GM21717 (cell line): ENCODE results near the gene AQP2.

Source experiments
- ATAC-seq: cut with Tn5 transposase; IDR thresholded peaks from one replicate; pipeline ENCODE4 v1.9.1; 2021; ENCODE audit warnings: mild to moderate bottlenecking, moderate library complexity; ENCODE audit not compliant: unreplicated experiment

The AQP2 gene

DNA sequence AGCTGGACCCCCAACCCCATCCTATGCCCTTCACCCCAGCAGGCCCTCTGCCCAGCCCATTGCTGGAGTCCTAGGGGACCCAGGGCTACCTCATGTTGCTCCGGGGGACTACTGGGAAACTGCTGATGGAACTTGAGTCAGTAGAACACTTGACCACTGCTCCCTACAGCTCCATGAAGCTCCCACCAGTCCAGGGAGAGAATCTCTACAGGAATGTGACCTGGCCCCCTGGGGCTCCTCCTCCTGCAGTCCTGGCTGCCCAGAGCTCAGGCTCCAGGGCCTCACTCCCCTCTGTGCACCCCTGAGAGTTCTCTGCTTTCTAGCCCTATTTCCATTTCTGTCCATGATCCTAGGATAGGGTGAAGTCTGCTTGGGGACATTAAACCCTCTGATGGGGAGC is 10.8 kb upstream of the AQP2 start:
- no peak for ATAC-seq

DNA sequence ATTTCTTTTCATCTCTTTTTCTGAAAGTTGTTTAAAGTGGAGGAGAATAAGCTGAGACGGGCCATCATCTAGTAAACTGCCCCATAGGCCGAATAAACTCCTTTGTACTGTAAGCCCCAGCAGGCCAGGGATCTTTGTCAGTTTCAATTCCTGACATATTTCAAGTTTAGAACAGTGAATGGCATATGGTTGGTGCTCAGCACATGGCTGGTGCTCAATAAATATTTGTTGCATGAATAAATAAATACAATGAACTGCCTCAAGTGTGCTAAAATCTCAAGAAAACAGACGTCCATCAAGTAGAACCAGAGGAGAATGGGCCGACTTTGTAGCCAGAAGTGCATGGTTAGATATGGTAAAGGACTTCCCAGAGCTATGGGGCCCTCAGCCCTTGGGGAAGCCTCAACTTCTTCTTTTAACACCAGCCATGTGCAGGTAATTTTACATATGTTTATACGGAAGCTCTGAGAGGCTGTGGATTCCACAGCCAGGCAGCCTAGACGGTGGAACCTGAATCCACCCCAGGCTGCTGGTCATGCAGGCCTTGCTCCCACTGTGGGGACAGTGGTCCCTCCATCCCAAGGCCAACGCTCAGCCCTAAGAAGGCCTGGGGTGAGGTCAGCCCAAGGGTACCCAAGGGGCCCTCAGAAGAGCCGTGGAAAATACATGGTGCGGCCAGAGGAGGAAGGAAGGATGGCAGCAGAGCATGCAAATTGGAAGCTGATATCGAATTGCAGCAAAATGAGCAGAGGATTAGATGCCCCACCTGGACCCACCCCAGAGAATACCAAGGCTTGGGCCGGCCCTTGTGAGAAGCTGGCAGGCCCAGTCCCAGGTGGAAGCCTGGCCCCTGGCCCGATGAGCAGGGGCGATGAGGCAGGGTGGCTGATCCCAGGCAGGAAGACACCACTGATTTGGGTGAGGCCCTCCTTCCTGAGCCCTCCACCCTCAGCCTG is 8.7 kb upstream of the AQP2 start:
- no peak for ATAC-seq

DNA sequence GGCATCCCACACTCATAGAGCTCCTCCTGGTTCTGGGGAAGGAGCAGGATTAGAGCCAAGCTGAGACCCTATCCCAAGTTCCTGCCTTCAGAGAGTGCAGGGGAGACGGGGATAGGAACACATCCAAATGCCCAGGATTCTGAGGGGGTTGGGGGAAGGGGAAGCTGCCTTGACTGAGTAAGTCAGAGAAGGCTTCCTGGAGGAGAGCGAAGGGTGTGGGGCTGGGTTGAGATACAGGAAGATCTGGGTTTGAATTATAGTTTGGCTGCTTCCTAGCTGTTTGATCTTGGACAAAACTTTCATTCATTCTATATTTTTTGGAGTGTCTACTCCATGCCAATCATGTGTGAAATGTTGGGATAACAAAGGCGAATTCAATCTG is 8.0 kb upstream of the AQP2 start:
- no peak for ATAC-seq

DNA sequence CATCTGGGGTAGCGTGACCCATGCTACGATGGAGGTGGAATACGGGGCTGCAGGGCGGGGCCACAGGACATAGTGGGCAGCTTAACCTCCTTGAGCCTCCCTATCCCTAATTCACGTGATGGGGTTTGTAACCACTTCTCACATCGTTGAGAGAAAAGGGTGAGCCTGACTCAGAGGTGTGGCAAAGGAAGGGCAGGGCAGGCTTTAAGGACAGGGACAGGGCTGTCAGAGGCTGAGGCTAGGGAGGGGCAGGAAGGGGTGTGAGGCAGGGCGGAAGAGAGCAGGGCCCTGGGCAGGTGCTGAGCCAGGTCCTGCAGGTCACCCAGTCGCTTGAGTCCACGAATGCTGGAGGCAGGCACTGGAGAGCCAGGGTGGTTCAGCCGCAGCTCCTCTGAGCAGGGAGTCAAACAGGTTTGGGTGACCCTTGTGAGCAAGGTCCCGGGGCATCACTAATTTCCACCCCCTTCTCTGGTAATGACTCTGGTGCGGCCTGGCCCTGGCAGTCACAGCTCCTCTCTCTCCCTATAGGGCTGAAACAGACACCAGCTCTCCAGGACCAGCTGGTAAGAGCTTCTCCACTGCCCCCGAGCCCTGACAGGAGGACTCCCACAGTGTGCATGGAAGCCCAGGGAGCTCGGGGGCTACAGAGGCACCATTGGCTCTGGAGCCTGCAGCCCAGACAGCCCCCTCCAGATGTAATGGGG is 7.5 kb upstream of the AQP2 start:
- ATAC-seq: no peak

DNA sequence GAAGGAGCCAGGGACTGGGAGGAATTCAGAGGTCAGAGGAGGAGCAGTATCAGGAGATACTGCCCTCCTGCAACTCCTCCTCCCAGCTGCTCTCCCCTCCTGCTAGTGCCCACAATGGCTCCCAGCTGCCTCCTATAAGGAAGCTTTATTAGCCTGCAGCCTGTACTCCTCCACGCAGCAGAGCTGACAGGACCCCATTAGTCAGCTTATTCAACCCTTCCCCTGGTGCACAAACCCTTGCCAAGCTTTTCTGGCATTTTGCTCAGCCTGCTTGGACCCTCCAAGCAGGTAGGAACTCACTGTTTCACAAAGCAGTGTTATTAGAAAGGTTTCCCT is 6.9 kb upstream of the AQP2 start:
- ATAC-seq: no peak

DNA sequence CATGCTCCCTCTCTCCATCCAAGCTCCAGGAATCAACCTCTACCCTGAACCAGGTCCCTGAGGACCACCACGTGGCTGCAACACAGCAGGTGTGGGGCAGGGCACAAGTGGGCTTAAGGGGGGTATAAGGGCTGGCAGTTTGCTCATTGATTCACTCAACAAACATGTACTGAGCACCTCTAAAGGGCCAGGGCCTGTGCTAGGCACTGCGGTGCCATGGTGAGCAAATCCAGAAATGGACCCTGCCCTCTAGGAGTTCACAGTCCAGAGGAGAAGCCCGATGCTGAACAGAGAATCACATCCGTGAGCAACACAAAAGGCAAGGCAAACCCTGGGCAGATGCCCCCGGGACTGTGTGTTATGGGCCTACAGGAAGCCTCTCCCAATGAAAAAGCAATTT is 6.5 kb upstream of the AQP2 start:
- no peak for ATAC-seq

DNA sequence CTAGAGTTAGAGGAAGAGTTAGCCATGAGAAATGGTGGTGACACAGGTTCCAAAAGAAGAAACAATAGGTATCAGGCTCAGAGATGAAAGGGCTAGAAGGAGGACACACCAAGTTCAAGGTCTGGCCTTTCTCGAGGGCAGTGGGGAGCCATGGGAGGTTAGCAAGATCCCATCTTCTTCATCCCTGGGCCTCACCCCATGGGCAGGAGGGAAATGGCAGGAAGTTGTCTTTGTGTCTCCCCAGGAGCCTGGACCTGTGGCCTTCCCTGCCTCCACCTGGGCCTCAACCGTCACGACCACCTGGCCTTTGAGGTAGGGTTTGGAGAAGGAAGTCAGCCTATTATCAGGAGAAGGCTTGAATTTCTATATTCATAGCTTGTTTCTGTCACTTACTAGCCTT is 5.8 kb upstream of the AQP2 start:
- no peak for ATAC-seq

DNA sequence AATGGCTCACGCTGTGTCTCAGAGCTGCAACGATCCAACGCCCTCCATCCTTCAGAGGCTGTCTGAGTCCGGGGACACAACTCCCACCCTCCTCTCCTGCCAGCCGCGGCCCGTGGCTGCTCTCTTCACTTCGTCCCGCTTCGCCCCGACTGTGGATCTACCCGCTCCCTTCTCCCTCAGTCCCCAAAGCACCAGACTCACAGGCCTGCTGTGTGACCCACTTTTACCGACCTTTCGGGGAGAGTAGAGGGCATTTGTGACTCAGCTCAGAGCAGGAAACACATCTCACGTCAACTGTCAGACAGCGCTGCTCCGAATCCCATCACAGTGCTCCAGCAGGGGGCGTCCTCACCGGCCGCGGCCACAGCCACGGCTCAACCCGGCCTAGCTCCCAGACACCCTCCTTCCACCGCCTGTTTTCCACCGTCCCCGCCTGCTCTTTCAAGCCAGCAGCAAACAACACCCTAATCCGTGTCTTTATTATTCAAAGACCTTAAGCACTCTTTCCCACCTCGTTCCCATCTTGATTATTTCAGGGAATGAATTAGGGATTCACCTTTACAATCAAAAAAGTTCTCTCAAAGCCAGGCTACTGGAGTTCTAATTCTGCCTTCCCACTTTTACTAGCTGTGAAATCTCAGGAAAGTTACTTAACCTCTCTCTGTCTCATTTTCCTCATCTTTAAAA is 5.0 kb upstream of the AQP2 start:
- ATAC-seq: peak; percentile 64

DNA sequence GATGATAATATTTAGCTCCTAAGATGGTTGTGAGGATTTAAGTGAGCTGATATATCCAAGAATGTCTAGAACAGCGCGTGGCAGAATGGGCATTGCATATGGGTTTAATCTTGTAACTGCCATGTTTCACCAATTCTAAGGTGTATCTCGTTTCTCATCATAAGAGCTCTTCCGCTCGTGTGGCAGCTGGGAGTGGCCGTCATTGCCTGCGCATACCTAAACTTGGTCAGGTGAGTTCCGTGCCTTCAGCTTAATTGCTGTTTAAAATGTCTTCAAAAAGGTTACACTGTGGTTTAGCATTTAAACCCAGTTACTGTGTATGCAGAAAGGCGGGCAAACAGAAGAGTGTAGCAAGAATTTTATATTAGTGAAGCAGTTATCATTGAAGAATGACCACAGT is 4.5 kb upstream of the AQP2 start:
- ATAC-seq: no peak

DNA sequence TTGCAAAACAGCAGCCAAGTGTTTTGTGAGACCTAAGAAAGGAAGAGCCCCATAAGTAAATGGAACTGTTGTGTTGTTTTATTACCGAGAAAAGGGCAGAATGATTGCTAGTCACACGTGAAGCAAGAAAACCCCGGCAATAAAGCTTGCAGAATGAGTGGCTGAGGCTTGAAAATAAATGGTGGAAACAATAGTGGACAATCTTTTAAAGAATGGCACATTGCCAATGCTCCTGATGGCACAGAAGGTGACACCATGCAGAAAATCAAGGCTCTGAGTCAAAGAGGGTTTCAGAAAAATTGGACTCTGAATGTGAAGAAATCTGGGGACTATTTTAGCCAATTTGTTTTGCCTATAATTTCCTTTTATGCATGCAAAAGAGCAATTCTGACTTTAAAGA is 4.0 kb upstream of the AQP2 start:
- ATAC-seq: no peak

DNA sequence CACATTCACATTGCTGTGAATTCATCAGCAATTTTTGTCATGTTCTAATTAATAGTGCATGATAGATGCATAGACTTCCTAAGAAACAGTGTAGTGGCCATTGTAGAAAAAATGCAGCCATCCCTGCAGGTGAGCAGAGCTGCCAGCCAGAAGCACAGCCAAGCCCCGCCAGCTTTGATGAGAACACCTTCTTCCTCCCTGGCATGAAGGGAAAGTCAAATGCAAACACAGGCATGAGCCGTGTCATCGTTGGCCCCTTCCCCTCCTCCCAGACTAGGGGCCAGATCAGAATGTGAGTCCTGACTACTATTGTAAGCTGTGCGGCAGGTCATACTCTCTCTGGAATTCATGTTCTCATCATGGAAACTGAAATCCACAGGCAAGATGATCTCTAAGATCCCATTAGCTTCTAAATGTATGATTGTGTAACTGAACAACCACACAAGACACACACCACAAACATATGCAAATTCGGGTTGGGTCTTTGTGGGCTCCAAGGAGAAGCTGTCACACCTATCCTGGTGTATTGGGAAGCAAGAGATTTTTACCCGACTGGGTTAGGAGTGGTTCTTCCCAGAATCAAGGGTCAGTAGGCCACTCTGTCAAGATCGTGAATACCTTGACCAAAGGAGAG is 2.8 kb upstream of the AQP2 start:
- no peak for ATAC-seq

DNA sequence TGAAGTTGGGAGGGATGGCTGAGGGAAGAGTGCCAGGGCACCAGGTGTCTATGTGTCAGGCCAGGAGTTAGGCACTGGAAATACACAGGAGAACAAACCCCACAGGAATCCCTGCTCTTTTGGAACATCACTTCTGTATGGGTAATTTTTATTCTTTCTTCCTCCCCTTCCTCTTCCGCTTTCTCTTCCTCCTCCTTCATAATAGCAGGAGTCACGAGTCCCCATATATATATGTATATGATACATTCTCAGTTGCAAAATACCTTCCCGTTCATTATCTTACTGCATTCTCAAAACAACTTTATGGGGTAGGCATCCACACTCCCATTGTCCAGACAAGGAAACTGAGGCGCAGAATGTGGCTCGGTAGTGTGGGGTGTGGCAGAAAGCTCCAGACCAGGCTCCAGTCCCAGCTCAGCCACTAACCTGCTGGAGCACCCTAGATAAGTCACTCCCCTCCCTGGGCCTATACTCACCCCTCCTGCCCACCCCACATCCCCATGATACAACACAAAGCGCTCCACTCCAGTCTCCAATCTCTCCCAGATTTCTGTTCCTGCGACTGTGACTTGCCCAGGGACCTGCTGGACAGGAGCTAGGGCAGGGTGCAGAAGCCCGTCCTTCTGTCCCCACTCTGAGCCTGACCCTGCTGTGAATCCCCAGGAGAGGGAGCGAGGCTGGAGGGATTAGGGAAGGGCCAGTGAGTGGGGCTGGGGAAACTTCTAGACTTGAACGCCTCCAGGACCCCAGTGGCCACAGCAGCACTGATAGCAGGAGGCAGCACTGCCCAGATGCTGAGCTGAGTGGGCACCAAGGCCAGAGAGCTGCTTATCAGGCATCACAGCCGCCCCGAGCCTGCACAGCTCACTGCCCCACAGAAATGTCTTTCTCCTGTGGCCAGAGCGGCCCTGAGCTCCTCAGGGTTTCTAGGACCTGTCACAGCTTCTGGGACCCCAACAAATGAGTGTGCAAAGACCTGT is 1.4 kb upstream of the AQP2 start:
- ATAC-seq: no peak

DNA sequence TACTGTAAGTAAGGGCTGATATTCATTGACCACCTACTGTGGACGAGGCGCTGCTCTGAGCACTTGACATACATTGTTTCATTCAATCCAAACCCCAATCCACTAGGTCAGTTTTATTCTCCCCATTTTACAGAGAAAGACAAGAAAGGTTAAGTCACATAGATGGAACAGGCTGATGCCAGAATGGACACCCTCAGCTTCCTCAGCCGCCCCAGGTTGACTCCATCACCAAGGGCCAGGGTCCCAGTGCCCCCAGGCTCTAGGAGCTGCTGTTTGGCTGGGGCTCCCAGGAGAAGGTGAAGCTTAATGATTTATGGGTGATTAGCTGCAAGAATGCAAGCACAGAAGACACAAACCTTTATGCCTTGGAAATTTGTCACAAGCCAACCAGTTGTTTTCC is 671 bp upstream of the AQP2 start:
- ATAC-seq: no peak

DNA sequence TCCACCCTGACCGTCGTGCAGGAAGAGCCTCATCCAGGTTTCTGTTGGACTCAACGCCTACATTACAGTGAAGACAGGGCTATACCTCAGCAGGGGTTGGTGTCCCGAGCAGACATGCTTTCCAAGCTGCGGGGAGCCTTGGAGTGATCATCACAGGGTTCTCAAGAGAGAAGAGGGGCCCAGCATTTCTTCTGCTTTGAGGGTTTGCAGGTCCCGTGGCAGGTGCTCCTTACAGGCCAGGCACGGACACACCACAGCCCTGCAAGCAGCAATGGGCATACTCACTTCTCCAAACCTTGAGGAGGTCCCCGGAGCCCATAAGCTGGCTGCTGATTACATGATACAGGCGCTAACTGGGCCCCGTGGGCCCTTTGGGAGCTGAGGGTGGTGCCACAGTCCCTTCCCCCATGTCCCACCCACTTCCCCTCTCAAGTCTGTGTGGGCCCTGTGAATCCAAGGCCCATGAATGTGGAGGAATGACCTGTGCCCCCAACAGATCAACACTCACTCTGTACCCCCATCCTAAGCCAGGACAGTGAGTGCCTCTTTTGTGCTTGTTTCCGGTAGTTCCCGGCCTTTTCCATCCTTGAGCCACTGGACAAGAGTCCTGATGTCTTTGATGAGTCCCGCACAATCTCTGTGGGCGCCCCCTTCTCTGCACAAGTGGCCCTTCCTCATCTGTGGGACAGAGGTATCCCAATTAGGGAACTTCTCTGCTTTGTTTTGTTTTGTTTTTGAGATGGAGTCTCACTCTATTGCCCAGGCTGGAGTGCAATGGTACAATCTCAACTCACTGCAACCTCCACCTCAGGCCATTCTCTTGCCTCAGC is 1.1 kb downstream of the AQP2 start:
- ATAC-seq: no peak

DNA sequence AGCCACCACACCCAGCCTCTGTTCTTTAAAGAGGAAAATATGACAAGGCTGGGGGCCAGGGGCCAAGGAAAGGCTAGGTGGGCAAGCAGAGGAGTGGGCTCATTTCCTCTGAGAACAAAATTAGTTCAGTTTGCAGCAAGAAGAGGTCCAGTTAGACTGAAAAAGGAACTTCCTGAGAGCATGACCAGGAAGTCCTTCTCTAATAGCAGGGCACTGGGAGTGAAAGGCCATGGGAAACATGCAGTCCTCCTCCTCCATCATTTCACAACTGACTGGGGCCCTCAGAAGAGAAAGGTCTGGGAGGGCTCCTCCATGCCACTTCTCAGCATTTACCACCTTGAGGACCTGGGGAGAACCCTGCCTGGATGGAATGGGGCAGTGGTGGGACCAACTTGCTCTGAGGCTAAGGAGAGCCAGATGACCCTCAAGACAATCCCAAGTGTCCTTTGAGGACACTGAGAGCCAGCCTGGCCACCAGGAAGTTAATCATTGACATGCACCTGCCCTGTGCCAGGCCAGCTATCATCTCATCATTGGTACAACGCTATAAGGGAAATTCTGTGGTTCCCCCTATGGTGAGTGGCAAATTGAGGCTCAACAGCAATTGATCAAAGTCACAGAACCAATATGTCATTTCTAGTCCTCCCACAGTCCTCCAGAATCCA is 2.0 kb downstream of the AQP2 start:
- no peak for ATAC-seq

DNA sequence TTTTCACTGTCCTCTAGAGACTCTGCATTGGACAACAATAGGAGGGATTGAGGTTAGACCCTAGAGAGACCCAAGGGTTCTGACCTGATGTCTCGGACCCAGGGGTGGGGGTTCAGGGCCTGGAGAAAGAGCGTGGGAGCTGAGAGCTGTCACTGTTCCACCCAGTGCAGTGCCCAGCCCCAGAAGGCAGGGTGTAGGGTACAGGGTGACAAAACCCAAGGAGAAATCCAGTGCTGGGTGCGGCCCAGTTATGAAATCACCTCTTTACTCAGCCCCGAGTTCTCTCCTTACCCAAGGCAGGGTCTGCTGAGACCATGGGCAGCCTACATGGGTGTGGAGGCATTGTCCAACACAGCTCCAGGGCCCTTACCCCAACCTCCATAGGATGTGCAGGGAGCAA is 2.6 kb downstream of the AQP2 start:
- no peak for ATAC-seq

DNA sequence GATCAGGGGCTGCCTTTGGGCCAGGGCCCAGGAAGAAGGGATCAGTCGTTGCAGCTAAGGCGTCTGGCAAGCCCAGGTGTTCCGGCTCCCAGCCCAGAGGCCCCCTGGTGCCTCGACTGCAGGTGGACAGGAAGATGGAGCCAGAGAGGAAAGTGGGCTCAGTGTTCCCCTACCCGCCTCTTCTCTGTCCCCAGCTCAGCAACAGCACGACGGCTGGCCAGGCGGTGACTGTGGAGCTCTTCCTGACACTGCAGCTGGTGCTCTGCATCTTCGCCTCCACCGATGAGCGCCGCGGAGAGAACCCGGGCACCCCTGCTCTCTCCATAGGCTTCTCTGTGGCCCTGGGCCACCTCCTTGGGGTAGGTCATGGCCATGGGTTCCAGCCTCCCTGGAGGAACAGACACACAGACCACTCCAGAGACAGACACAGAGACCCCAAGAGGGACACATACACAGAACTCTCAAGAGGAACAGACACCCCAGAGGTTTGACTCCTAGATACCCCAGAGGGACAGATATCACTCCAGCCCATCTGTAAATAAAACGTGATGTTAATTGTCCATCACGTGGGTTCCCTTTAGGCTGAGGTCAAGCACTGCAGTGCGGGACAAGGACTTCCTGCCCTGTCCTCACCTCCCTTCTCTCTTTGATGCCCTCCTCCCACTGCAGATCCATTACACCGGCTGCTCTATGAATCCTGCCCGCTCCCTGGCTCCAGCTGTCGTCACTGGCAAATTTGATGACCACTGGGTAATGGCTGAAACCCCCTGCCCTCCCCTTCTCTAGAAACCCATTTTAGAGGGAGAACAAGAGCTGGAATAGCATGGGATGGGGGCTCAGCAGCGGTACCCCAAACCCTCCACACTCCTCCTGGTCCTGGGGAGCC is 3.7 kb downstream of the AQP2 start:
- no peak for ATAC-seq
